SHP77 (cell line): ENCODE data around the gene AVP.
"Not testable (repeated sequence)": the region's sequence is repeated elsewhere in the genome, so short reads cannot be mapped to it uniquely, and the experiment has no call there.

Experiments used
- DNase-seq, 2 experiments: peaks; one replicate each; lab custom pipeline; 2025; lab: John Stamatoyannopoulos, UW

The AVP gene, protein sequence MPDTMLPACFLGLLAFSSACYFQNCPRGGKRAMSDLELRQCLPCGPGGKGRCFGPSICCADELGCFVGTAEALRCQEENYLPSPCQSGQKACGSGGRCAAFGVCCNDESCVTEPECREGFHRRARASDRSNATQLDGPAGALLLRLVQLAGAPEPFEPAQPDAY

DNA sequence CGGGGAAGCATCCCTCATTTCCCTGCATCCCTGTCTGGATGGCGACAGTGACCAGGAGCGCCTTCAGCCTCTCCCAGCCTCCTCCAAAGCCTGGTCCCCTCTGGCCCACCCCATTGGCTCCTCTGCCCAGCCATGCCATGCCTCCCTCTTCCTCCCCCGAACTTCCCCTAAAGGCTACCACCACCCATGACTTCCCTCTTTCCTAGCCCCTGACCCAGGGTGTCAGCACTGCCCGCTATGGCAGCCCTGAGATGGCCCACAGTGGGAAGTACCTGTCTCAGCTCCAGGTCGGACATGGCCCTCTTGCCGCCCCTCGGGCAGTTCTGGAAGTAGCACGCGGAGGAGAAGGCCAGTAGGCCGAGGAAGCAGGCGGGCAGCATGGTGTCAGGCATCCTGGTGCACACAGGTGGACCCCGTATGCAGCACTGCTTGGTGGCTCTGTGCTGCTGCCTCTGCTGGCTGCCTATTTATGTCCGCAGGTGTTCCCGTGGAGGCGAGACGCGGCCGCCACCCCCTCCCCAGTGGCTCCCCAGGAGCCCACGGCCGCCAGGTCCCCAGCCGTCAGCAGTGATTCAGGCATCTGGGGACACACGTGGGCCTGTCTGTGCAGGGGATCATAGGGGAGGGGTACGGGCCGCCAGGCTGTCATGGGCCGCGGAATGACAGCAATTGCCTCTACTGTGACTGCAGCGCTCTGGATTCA lies at the start of gene AVP:
Gene AVP (minus strand): TSS at position 442 of the 703 bp plus-strand sequence. CDS start 50 bp downstream, at position 392.
- no peak for DNase-seq

DNA sequence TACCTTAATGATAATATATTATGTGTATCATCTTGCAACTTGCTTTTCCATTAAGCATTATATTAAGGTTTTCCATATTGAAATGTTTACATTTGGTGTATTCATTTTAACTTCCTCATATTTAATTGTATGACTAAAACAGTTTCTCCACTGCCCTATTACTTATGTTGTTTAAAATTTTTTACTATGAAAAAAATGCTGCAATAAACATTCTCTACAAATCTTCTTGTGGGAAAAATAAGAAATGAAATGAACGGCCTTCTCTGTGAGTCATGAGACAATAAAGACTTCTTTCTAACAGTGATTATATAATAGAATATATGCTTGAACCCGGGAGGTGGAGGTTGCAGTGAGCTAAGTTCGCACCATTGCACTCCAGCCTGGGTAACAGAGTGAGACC lies 49.6 kb upstream of the AVP start:
- DNase-seq: no peak

DNA sequence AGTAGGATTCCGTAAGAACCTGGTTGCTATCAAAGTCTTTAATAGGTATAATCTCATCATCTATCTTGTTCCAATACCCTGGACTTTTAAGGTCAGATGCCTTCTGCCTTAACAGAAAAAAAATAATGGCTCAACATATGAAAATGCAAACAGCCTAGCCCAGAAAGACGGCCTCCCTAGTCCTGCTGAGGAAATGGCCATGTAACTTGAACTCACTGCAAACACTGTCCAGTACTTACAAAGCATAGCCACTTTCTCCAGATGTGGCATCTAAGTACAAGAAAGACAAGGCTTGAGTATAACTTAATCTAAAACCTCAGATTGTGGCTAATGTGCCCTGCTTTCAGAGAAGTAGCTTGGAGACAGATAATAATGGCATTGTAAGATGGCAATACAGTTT lies 48.6 kb upstream of the AVP start:
- no peak for DNase-seq

DNA sequence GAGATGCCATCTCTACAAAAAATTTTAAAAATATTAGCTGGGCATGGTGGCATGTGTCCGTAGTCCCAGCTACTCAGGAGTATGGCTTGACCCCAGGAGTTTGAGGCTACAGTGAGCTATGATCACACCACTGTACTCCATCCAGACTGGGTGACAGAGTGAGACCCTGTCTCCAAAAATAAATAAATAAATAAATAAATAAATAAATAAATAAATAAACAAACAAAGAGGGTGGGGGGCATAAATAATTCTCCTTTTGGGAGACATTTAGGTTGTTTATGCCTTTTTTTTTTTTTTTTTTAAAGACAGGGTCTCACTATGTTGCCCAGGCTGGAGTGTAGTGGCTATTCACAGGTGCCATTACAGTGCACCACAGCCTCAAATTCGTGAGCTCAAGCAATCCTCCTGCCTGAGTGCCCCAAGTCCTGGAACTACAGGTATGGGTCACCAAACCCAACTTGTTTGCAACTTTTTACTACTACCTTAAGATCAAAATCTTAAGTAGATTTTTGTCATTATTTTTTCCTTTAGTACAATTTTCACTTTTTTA lies 45.6 kb upstream of the AVP start:
- no peak for DNase-seq

DNA sequence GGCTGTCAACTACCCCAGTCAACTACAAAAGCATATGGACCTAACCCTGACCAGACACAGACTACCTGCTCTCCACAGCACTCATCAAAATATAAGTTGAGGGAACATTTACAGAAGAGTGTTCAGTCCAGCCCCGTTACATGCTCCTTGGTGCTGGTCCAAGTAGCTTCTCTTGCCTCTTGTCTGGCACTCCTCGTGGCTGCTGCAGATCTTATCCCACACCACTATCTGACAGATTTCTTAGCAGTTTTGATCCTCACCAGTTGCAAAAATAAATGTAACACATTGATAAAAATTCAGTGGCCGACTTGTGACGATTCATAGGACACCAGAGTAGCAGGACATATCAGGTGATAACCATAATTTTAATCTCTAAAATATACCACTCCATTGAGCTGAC lies 44.6 kb upstream of the AVP start:
- no peak for DNase-seq

DNA sequence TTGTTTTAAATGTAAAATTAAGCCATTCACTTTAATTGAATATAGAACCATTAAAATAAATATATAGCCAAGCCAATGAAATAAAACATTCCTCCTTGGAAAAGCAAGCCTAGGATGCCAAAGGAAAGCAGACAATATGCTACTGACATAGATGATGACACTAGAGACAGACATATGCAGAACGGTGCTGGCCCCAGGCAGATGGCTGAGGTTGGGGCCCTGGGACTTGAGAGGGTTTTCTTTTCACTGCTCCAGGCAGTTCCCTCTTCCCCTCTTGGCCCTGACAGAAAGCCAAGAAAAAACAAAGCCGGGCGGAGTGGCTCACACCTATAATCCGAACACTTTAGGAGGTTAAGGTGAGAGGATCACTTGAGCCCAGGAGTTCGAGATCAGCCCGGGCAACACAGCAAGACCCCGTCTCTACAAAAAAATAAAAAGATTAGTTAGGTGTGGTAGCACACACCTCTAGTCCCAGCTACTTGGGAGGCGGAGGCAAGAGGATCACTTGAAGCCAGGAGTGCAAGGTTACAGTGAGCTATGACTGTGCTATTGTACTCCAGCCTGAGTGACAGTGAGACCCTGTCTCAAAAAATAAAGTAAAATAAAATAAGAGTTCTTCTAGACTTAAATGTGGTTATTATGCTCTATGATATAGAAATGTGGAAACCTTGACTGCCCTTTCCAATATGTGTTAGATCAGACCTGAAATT lies 43.9 kb upstream of the AVP start:
- DNase-seq: no peak

DNA sequence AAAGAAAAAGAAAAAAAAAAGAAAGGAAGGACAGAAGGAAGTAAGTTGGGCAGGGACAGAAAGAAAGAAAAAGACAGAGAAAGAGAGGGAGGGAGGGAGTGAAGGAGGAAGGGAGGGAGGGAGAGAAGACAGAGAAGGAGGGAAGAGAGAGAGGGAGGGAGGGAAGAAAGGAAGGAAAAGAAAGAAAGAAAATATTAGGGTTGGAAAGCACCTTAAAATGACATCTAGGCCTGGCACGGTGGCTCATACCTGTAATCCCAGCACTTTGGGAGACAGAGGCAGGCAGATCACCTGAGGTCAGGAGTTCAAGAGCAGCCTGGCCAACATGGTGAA lies 42.0 kb upstream of the AVP start:
- no peak for DNase-seq

DNA sequence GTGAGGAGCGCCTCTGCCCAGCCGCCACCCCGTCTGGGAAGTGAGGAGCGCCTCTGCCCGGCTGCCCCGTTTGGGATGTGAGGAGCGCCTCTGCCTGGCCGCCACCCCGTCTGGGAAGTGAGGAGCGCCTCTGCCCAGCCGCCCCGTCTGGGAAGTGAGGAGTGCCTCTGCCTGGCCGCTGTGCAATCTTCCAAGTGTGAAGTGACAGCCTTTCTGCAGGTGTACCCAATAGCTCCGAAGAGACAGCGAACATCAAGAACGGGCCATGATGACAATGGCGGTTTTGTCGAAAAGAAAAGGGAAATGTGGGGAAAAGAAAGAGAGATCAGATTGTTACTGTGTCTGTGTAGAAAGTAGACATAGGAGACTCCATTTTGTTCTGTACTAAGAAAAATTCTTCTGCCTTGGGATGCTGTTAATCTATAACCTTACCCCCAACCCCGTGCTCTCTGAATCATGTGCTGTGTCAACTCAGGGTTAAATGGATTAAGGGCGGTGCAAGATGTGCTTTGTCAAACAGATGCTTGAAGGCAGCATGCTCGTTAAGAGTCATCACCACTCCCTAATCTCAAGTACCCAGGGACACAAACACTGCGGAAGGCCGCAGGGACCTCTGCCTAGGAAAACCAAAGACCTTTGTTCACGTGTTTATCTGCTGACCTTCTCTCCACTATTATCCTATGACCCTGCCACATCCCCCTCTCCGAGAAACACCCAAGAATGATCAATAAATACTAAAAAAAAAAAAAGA lies 41.4 kb upstream of the AVP start:
- DNase-seq: not testable (repeated sequence)

DNA sequence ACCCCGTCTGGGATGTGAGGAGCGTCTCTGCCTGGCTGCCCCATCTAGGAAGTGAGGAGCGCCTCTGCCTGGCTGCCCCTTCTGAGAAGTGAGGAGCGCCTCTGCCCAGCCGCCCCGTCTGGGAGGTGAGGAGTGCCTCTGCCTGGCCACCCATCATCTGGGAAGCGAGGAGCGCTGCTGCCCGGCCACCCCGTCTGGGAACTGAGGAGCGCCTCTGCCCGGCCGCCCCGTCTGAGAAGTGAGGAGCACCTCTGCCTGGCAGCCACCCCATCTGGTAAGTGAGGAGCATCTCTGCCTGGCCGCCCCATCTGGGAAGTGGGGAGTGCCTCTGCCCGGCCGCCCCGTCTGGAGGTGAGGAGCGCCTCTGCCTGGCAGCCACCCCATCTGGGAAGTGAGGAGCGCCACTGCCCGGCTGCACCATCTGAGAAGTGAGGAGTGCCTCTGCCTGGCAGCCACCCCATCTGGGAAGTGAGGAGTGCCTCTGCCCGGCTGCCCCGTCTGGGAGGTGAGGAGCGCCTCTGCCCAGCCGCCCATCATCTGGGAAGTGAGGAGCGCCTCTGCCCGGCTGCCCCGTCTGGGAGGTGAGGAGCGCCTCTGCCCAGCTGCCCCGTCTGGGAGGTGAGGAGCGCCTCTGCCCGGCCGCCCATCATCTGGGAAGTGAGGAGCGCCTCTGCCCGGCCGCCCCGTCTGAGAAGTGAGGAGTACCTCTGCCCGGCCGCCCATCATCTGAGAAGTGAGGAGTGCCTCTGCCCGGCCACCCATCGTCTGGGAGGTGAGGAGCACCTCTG lies 40.4 kb upstream of the AVP start:
- DNase-seq: not testable (repeated sequence)

DNA sequence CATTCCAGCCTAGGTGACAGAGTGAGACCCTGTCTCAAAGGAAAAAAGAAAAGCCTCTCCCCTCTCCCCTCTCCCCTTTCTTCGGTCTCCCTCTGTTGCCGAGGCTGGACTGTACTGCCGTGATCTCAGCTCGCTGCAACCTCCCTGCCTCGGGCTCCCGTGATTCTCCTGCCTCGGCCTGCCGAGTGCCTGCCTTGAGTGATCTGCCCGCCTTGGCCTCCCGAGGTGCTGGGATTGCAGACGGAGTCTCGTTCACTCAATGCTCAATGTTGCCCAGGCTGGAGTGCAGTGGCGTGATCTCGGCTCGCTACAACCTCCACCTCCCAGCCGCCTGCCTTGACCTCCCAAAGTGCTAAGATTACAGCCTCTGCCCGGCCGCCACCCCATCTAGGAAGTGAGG lies 39.6 kb upstream of the AVP start:
- DNase-seq: not testable (repeated sequence)

DNA sequence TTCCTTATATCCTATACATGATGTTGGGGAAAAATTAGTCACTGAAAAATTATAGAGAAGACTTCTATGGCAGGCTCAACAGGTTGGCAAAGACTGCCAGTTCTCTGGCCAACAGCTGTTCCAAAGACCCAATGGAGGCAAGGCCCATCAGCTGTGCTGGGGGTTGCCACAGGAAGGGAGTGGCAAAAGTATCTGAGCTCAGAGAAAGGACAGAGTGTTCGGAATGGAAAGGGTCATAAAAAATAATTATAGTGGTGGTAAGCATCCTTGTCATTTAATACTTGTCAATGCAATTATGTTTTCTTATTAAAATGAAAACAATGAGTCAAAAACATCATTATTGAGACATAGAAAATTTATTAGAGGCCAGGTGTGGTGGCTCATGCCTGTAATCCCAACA lies 39.0 kb upstream of the AVP start:
- DNase-seq: no peak

DNA sequence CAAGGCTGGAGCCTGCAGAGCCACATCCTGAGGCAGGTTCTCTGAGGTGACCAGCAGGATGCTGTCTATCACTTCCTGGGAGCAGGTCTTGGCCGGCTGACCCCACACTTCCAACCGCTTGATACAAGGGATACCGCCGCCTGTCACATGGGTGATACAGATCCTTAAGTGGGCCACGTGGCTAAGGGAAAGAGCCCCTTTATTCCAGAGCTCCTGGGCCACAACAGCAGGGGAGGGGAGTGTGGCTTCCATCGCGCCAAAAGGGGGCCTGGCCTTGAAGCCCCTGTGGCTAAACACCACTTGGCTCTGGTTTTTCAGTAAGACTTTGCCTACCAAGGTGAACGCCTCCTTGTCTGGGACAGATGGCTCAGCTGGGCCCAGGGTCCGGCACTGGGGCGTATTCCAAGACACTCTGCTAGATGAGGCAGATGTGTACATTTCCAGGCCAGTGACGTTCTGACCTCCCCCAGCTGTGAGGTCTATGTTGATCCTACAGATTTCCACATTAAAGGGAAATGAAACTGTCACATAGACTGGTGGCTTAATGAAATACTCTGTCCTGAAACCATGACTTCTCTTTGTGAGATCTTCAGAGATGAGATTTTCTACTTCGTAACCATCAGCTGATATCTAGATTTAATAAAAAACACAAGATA lies 37.6 kb upstream of the AVP start:
- DNase-seq: no peak

DNA sequence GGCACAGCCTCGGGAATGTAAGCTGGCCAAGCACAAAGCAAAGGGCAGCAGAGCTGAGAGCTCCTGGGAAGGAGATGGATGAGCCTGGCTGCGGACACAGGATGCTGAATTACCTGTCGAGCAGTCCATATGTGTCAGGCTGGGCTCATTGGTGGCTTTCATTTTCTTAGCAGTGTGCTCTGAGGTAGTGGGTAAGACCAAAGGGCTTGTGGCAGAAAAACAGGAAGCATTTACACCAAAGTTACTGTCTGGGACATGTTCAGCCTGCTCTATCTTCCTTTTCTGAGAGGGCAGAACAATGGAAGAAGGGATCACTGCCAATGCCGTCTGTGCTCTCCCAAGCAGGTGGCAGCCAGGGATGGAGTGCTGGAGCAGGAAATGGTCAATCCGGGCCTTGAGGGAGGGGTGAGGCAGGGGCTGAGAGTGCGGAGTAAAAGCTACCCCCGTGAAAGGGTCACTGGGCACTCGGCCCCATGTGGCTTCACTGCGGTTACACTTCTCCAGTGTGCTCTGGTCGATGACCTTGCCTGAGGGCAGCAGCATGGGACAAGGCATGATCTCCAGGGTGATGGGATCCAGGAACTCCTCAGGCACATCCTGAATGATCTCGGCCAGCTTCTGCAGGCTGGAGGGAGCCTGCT lies 36.9 kb upstream of the AVP start:
- DNase-seq: no peak

DNA sequence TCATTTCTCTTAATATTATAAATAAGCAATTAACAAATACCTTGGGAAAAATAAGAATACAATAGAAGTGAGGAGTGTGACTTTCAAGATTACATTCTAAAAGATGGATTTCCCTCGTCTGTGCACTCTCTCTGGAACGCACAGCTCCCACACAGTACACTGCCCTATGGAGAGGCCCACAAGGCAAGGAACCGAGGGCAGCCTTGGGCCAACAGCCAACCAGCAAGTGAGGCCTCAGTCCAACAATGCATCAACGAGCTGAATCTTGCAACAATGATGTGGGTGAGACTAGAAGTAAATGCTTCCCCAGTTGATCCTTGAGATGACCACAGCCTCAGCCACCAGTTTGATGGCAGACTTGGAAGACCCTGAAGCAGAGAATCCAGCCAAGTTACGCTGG lies 34.5 kb upstream of the AVP start:
- DNase-seq: no peak

DNA sequence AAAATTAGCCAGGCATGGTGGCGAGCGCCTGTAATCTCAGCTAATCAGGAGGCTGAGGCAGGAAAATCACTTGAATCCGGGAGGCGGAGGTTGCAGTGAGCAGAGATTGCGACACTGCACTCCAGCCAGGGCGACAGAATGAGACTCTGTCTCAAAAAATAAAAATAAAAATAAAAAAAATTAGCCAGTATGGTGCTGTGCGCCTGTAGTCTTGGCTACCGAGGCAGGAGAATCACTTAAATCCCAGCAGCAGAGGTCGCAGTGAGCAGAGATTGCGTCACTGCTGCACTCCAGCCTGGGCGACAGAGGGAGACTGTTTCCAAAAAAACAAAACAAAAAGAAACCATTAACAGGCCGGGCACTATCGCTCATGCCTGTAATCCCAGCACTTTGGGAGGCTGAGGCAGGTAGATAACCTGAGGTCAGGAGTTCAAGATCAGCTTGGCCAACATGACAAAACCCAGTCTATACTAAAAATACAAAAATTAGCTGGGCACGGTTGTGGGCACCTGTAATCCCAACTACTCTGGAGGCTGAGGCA lies 33.4 kb upstream of the AVP start:
- DNase-seq: peak; percentile 51 to 79

DNA sequence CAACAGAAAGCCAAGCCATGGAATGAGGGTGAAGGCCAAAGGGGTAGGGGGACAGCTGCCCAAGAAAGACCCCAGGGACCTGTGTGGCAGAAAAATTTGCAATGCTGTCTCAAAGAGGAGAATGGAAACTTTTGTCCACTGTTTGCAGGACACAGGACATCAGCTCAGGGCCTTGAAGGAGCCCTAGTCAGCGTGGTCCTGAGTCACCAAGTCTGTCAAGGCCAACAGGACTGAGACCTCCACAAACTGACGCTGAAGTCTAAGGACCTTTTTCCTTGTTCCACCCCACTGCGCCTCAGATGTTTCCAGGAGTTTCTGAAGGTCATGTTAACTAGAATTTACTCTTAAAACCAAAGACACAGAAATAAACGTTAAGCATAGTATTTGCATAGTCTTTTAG lies 31.8 kb upstream of the AVP start:
- no peak for DNase-seq

DNA sequence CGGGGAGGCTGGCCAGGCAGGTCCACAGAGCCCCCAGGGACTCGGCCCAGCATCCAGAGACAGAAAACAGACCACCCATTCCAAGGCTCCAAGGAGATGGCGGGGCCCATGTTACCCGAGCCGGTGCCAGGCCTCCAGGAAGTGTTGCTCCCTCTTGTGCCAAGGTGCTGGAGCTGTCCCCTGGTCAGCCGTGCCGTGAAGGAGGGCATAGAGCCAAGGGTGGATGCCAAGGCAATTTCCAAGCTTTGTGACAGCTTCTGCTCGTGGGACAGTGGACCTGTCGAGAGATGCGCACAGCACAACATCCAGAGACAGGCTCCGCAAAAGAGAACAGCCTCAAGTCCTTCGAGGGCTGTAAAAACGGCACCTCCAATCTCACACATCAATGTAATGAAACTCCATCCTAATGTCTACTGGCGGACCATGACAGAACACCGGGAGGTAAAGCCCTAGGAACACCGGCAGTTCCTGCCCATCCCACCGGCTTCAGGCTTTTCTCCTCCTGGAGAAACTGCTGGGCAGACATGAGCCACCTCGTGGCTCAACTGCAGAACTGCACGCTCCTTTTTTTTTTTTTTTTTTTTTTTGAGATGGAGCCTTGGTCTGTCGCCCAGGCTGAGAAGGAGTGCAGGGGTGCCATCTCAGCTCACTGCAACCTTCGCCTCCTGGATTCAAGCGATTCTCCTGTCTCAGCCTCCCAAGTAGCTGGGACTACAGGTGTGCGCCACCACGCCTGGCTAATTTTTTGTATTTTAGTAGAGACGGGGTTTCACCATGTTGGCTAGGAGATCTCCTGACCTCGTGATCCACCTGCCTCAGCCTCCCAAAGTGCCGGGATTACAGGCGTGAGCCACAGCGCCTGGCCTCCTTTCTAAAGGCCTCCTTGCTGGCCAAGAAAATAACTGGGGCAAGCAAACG lies 30.9 kb upstream of the AVP start:
- DNase-seq: peak; percentile 35 to 65

DNA sequence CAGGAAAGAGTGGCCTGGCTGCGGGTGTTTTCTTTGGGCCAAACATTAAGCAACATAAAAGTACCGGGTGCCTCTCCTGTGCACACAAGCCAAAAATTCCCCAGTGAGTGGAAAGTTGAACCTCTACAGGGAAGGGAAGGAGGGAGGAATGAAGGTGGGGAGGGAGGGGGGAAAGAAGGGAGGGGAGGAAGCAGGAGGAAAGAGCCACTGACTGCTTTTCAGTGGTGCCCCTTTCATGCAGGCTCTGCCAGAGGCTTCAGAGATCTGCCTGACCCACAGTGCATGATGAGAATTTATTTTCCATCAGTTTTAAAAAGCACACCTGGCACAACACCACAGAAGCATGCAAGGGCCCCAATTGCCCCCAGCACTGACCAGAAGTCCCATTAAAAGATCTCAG lies 27.5 kb upstream of the AVP start:
- no peak for DNase-seq

DNA sequence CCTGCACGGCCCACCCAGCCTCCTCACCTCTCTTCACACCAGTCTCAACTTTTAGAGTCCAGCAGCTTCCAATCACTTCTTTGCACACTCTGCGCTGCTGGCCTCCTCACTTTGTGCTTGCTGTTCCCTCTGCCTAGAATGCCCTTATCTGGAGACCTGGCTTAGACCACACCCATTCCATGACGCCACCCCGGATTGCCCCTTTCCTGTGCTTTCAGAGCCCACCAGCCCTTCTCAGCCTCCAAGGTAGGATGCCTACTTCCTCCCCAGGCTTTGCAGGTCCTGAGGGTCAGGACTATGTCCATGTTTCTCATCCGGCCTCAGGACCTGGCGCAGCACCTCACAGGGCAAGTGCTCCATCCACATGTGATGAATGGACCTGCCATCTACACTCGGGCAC lies 27.0 kb upstream of the AVP start:
- DNase-seq: no peak
